Measurements from ENCODE around the gene ETV2.
A peak's percentile ranks its signal among the peaks of the same experiment; 100 is the strongest.
"Not testable (repeated sequence)": the region's sequence is repeated elsewhere in the genome, so short reads cannot be mapped to it uniquely, and the experiment has no call there.

ETV2 gene

DNA sequence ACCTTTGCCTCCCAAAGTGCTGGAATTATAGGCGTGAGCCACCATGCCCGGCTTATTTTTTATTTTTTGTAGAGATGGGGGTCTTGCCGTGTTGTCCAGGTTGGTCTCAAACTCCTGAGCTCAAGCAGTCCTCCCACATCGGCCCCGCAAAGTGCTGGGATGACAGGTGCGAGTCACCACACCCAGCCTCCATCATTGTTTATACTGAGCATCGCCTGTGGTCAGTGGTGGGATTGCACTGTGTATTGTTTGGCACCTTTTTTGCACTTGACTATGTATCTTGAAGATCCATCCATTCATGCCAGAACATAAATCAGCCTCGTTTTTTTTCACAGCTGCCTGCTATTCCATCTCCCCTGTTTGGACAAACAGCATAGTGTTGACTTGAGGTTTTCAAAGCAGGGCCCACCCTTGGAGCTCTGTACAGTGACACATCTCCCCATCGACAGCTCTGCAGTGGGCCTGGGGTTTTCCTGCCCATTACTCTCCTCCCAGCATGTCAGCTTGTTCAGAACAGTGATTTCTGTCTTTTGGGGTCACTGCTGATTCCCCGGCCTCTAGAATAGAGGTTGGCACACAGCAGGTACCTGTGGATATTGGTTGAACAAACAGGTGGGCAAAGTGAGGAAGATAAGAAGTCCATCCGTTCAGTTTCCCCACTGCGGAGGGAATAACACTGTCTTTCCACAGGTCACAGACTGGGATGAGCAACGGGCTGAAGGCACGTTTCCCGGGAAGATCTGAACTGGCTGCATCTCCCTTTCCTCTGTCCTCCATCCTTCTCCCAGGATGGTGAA, 16.6 kb downstream of the ETV2 start:
- no peak for DNase-seq (ENCODE audit: low read depth in 2 of 2)

DNA sequence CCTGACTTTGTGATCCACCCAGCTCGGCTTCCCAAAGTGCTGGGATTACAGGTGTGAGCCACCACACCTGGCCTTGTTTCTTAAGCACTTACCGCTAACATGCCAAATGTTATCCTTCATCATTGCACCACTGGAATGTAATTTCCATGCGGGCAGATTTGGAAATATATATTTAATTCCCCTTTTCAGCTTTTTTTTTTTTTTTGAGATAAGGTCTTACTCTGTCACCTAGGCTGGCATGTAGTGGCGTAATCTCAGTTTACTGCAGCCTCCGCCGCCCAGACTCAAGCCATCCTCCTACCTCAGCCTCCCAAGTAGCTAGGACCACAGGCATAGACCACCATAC, 20.4 kb downstream of the ETV2 start:
- DNase-seq (ENCODE audit: low read depth in 2 of 2), result no peak

DNA sequence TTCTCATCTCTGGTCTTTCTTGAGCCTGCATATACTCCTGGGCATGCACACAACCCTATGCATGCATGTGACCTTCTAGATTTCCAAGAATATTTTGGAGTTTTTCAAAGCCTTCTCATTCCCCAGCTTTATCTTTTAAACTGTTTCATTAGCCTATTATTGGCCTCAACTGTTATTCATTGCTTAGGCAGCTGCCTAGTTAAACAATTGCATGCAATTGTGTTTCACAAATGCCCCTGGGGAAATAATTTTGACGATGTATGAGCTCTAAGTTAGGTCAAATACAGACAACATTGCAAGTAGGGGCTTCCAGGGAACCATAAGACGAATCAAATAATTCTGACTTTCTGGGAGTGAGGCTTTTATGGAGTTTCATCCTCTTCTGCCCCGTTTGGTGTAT, 22.4 kb downstream of the ETV2 start:
- no peak for DNase-seq (ENCODE audit: low read depth in 2 of 2)

DNA sequence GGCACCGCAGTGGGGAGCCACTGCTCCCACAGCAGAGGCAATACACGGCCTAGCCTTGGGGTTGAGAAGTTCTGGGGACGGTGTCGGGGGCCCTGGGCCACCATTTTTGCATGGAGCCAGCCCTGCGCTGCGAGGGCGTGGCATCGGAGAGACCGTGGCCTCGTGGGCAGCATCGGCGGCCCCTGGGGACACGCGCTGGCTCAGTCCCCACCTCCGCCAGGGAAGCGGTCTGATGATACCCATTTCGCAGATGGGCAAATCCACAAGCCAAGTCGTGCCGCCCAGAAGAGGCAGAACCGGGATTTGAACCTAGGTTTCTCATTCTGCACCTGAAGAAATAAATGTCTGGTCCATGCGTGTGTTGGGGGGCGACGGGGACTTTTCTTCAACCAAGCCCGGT, 23.6 kb downstream of the ETV2 start:
- DNase-seq (ENCODE audit: low read depth in 2 of 2), result no peak

DNA sequence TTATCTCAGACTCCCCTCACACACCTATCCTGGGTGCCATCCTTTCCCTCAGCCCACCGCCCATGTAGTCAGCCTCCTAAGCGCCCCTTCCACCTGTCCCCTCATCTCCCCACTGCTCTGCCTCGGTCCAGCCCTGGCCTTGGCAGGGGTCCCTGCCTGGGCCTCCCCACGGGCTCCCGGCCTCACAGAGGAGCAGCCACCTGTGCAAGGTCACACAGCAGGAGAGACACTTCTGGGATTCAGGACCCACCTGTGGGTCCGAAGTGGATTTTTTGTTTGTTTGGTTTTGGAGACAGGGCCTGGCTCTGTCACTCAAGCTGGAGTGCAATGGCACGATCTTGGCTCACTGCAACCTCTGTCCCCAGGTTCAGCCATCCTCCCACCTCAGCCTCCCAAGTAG, 24.1 kb downstream of the ETV2 start:
- DNase-seq (ENCODE audit: low read depth in 2 of 2), result no peak

DNA sequence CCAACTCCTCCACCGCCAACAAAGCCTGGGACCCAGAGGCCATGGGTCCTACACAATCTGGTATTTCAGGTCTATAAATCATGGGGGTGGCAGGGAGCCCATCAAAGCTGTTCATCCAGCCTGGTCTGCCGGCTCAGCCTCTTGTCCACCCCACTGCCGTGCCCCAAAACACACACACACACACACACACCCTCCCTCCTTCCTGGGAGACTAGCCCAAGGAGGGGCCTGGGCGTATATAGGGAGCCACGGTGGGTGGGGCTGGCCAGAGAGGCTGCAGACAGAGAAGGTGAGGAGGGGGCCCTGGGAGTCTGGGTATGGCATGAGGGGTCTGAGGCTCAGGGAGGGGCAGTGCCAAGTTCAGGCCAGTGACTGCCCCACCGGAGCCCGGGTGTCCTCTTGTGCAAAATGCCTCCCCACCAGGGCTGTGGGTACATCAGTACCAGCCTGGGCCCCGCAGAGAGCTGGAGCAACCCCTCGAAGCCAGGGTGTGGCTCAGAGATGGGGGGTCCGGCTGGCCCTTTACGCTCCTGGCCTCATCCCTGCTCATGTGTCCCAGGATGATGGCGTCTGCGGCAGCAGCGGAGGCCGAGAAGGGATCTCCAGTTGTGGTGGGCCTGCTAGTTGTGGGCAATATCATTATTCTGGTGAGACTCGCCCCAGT, 24.8 kb downstream of the ETV2 start, which contains the start of gene UPK1A:
UPK1A (plus strand) TSS at position 267 of the 663 bp plus-strand sequence; CDS start at position 563, 296 bp downstream.
- DNase-seq (ENCODE audit: low read depth in 2 of 2), result no peak

DNA sequence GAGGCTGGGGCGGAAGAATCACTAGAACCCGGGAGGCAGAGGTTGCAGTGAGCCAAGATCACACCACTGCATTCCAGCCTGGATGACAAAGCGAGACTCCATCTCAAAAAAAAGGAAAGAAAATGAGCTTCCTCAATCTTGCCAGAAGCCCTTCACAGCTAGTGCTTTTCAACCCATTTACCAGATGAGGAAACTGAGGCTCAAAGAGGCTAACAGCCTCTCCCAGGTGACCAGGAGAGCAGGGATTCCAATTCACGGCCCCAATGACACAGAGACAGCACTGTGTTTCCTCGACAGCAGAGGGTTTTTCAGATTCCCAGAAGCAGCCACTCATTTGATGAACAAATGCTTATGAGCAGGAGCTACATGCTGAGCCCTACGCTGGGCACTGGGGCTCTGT, 28.0 kb downstream of the ETV2 start:
- no peak for DNase-seq (ENCODE audit: low read depth in 2 of 2)

DNA sequence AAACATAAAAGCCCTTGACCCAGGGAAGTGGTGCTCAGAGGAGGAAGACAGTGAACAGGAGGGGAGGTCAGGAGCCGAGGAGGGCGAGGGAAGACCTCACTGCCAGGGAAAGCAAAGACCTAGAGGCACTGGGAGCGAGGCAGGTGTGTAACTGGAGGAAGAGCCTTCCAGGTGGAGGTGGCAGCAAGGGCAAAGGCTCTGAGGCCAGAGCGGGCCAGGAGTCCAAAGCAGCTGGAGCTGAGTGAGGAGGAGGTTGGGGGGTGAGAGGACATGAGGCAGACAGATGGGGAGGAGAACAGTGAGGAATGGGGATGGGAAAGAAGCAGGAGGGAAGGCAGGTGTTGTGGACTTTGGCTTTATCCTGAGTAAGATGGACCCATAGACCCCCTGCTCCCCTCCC, 28.4 kb downstream of the ETV2 start:
- no peak for DNase-seq (ENCODE audit: low read depth in 2 of 2)

DNA sequence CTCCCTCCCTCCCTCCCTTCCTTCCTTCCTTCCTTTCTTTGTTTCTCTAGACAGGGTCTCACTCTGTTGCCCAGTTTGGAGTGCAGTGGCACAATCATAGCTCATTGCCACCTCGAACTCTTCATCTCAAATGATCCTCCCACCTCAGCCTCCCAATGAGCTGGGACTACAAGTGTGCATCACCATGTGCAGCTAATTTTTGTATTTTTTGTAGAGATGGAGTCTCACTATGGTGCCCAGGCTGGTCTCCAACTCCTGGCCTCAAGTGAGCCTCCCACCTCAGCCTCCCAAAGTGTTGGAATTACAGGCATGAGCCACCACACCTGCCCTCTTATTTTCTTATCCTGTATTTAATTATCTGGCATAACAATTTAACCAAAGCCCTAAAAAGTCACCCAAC, 29.1 kb downstream of the ETV2 start:
- no peak for DNase-seq (ENCODE audit: low read depth in 2 of 2)

DNA sequence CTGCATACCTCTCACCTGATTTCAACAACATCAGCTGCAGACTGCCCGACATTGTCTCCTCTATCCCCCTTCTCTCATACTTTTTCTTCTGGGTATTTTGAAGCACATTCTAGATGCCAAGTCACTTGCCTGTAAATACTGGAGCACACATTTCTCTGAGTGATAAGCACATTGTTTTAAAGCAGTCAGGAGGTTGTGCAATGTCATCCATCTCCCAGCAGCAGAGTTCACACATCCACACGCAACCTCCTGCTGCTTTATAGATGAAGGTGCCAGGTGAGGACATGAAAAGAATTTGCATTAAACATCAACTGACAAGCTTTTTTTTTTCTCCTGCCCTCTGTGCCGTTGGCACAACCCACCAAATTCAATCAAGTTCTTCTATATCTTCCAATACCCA, 30.3 kb downstream of the ETV2 start:
- no peak for DNase-seq (ENCODE audit: low read depth in 2 of 2)

DNA sequence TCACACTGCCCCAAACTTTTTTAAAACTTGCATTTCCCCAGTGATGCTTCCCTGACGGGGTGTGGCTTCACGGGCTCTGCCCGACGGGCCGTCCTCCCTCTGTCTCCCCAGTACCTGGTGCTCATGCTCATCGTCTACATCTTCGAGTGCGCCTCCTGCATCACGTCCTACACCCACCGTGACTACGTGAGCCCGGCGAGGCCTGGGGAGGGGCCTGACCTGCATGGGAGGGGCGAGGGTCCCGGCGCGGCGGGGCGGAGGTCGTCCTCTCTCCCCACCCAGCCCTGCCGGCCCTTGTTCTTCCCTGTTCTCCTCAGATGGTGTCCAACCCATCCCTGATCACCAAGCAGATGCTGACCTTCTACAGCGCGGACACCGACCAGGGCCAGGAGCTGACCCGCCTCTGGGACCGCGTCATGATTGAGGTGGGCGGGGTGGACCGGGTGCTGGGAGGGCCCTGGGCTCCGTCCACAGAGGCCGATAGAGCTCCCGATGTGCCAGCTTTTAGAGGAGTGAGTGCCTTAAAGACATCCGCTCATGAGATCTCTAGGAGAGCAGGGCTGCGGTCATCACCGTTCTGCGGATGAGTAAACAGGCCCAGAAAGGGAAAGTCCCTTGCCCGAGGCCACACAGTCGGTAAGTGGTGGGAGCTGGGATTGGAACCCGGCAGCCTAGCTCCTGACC, 31.7 kb downstream of the ETV2 start:
- DNase-seq (ENCODE audit: low read depth in 2 of 2), result peak; percentile 45 to 56

DNA sequence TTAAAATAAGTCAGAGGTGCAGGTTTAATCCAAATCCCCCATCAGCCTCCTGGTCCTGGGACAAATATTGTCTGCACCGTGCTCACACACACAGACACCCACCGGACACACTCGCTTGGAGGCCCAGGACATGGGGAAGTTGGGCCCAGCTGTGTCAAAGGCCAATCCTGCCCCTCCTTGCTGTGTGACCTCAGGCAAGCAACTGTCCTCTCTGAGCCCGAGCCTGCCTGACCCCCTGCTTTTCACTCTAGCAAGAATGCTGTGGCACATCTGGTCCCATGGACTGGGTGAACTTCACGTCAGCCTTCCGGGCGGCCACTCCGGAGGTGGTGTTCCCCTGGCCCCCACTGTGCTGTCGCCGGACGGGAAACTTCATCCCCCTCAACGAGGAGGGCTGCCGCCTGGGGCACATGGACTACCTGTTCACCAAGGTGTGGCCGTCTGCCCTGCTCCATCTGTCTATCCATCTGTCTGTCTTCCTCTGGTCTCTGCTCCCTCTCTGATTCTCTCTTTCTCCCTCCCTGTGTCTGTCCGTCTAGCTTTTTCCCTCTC, 34.1 kb downstream of the ETV2 start:
- no peak for DNase-seq (ENCODE audit: low read depth in 2 of 2)

DNA sequence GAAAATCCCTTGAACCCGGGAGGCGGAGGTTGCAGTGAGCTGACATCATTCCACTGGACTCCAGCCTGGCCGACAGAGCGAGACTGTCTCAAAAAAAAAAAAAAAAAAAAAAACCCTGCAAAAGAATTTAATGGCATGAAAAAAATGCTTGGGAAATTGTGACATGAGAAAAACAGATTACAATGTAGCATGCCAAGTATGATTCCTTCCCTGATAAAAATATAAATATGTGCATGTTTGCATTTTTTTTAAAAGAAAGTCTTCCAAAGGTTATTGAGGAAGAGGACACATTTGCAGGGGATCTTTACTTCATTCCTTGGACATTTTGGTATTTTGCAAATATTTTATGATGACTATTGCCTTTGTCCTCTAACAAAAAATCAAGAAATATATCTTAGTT, 48.3 kb downstream of the ETV2 start:
- no peak for DNase-seq (ENCODE audit: low read depth in 2 of 2)

DNA sequence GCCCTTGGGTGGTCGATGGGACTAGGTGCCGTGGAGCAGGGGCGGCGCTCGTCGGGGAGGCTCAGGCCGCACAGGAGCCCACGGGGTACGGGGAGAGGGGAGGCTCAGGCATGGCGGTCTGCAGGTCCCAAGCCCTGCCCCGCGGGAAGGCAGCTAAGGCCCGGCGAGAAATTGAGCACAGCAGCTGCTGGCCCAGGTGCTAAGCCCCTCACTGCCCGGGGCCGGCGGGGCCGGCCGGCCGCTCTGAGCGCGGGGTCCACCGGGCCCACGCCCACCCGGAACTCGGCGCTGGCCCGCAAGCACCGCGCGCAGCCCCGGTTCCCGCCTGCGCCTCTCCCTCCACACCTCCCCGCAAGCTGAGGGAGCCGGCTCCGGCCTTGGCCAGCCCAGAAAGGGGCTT, 49.6 kb downstream of the ETV2 start:
- DNase-seq (ENCODE audit: low read depth in 2 of 2), result not testable (repeated sequence)

DNA sequence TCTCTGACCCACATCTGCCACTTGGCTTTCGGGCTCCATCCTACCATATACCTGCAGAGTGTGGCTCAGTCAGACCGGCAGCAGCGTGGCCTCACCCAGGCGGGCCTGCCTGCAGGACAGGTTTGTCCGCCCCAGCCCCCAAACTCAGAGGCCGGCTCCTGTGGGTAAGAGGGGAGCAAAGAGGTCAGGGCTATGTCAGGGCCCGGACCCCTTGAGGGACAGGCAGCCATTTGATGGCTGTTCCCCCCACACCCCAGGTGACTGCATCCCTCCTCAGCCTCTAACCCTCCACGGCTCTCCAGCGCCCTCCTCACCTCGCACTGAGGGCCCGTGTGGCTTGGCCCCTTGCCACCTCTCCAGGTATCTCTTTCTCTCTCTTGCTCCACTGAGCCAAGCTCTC, 50.5 kb downstream of the ETV2 start:
- DNase-seq (ENCODE audit: low read depth in 2 of 2), result no peak

DNA sequence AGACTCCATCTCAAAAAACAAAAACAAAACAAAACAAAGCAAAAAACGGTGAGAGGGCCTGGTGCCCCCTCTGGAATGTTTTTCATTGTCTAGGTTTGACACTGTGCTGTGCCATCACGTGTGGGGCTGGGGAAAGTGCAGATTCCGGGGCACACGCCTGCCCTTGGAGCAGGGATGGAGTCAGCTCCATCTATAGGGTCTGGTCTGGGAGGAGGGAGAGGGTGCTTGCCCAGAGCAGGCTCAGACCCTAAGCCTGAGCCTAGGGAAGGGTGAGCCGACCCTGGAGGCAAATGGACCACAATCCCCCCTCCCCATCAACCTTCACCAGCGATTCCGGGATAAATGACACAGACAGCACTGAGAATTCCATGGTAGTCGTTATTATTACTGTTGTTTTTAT, 51.9 kb downstream of the ETV2 start:
- no peak for DNase-seq (ENCODE audit: low read depth in 2 of 2)

DNA sequence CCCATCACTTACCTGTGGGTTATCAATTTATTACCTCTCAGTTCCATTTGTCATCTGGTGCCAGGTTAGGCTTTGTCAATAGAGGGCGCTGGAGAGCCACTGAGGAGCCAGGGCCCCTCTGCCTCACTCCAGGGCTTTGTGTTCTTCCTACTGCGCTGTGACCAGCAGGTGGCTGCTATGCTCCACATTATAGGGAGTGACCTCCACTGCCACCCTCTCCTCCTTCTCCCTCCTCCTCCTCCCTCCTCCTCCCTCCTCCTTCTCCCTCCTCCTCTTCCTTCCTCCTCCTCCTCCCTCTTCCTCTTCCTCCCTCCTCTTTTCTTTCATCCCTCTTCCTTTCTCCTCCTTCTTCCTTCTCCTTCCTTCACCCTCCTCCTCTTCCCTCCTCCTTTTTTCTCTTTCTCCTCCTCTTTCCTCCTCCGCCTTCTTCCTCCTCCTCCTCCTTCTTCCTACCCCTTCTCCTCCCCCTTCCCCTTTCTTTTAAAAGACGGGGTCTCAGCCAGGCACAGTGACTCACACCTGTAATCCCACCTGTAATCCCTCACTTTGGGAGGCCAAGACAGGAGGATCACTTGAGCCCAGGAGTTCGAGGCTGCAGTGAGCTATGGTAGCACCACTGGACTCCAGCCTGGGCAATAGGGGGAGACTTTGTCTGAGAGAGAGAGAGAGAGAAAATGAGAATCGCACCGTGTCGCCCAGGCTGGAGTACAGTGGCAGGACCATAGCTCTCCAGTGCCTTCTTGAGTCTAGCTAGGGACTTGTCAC, 52.5 kb downstream of the ETV2 start:
- peak; percentile 81 to 87 for DNase-seq (ENCODE audit: low read depth in 2 of 2)
